ENCODE measurements around the gene TMUB1. TPM values are rescaled to one million over a fixed set of nuclear protein-coding genes. Genes with fewer than 3 reads are reported as not detected.
A peak's percentile ranks its signal among the peaks of the same experiment; 100 is the strongest.

TMUB1 gene
- total and polyA plus RNA-seq, 12 donors, result 18.5 to 88.2 (median 26.1) TPM

DNA sequence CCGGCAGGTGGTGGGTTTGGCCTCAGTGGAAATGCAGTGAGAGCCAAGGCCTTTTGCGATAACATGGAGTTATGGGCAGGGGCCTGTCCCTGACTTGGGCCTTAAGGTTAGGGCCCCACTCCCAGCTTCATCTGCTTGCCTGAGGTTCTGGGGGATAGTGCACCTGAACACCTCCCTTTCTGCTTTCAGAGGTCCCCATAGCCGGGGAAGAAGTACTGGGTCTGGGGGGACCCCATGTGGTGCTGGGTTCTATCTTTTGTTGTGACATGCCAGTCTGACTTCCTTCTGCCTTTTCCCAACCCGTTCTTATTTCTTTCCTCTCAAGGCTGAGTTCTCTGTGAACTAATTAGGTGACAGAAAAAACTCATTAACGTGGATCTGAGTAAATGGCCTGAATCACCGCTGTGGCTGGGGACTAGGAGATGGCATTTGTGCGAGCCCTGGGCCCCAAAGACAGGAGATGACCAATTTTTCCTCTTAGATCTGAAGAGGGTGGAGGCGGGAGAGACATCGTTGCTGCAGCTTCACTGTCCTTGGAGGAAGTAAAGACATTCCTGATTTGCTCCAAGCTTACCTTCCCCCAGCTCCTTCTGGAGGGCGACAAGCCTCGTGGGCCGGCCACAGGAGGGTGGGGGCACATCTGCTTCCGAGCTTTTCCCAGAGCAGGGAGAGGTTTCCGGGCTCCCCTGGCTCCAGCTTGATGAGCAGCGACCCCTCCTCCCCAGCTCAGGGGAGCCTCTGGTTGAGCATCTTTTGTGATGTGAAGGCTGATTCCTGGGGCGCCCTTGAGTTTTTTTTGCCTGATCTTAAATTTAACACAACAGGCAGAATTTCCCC is 4.9 kb upstream of the TMUB1 start:
- intact Hi-C loops (cut with DNase I), result no loop called here
- no peaks in the 10 kb centered on the region for H3K9me3 ChIP-seq
- H3K4me1 ChIP-seq, result peaks cover 26 to 72% (median 62%) of the 10 kb centered on the region in 9 donors
- peak in 4 of 8 donors; percentile 4 to 28 (median 17) for ATAC-seq
- WGBS, 2 donors, result 43 to 51% methylated on average over 16 of the region's 16 CpGs
- peaks cover 0 to 10% (median 0%) of the 10 kb centered on the region in 9 donors for H3K36me3 ChIP-seq
- TF ChIP-seq, protein P1, sequence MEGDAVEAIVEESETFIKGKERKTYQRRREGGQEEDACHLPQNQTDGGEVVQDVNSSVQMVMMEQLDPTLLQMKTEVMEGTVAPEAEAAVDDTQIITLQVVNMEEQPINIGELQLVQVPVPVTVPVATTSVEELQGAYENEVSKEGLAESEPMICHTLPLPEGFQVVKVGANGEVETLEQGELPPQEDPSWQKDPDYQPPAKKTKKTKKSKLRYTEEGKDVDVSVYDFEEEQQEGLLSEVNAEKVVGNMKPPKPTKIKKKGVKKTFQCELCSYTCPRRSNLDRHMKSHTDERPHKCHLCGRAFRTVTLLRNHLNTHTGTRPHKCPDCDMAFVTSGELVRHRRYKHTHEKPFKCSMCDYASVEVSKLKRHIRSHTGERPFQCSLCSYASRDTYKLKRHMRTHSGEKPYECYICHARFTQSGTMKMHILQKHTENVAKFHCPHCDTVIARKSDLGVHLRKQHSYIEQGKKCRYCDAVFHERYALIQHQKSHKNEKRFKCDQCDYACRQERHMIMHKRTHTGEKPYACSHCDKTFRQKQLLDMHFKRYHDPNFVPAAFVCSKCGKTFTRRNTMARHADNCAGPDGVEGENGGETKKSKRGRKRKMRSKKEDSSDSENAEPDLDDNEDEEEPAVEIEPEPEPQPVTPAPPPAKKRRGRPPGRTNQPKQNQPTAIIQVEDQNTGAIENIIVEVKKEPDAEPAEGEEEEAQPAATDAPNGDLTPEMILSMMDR (IDR thresholded peaks at IDR 0.05), result no peak
- H3K27ac ChIP-seq, result peak overlapping the region; percentile 81 to 94 (median 89)
- peak overlapping the region; percentile 69 to 88 (median 78) for H3K4me3 ChIP-seq
- H3K27me3 ChIP-seq, result no peaks in the 10 kb centered on the region
- DNase-seq, result no peak

DNA sequence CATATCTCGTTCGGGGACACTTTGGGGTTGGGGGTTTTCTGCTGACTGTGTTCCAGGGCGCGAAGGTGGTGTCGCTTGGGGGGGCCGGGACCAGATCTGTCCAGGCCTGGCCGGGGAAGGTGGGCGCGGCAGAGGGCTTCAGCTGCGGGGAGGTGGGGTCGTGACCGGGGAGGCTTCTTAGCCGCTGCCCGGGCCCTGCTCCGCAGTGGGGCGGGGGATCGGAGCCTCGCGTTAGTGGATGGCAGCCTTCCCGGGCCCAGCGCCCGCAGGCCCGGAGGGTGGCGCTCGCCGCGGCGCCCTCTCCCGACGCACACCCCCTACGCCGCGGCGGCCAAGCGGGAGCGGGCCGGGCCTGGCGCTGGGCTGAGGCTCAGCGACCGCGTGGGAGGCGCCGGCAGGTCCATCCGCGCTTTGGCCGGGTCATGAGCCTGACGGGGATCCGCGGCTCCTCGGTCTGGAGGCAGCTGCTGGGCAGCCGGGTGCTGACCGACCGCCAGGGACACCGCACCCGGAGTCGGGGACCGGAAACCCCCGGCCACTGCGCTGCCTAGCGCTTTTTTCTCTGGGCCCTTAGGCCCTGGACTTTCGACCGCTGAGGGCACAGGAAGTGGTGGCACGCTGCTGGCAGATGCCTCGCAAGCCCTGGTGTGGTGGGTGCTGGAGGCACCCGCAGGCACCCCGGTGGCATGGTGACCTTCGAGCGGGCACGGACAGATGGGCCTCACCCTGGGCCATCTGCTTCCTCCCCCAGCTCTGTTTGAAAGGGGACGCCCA is 4.1 kb upstream of the TMUB1 start:
- peaks cover 29 to 72% (median 66%) of the 10 kb centered on the region in 9 donors for H3K4me1 ChIP-seq
- WGBS, 2 donors, result 1 to 2% methylated on average over 70 of the region's 70 CpGs
- ATAC-seq (peak; percentile 36 to 70 (median 46)), DNase-seq (peak; percentile 54 to 73)
- peaks cover 0 to 5% (median 0%) of the 10 kb centered on the region in 9 donors for H3K36me3 ChIP-seq
- H3K4me3 ChIP-seq, result peak overlapping the region; percentile 69 to 88 (median 78)
- TF ChIP-seq, protein P1 (IDR thresholded peaks at IDR 0.05), result peak in 8 of 9 donors; percentile 10 to 64 (median 42)
- no peaks in the 10 kb centered on the region for H3K9me3 ChIP-seq
- intact Hi-C loops (cut with DNase I), result loop anchor here in 2 of 10 donors (2.0 kb wide), 3 partner anchors 23 to 59 kb away; partner anchors contain the start of genes ABCB8 (in 1 of the 2) and SLC4A2 (in 1 of the 2)
- H3K27me3 ChIP-seq, result no peaks in the 10 kb centered on the region
- H3K27ac ChIP-seq, result peak overlapping the region; percentile 81 to 94 (median 89)

DNA sequence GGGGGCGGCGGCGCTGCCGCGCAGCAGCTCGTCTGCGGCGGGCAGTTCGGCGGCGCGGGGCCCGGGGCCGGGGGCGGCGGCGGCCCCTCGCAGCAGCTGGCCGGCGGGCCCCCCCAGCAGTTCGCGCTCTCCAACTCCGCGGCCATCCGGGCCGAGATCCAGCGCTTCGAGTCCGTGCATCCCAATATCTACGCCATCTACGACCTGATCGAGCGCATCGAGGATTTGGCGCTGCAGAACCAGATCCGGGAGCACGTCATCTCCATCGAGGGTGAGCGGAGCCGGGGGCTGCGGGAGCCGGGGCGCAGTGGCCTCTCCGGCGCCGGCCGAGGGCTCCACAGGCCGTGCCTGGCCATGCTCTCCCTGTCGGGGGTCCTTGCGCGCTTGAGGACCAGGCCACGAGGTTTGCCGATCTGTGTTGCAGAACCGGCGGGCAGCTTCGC is 3.5 kb upstream of the TMUB1 start:
- TF ChIP-seq, protein P1 (IDR thresholded peaks at IDR 0.05), result no peak
- H3K27ac ChIP-seq, result peak overlapping the region; percentile 81 to 94 (median 89)
- no peaks in the 10 kb centered on the region for H3K27me3 ChIP-seq
- H3K36me3 ChIP-seq, result peaks cover 0 to under 1% (median 0%) of the 10 kb centered on the region in 9 donors
- 0 to 1% methylated on average over 37 to 42 of the region's 56 CpGs for WGBS, 2 donors
- DNase-seq (no peak), ATAC-seq (no peak)
- no peaks in the 10 kb centered on the region for H3K9me3 ChIP-seq
- intact Hi-C loops (cut with DNase I), result loop anchor here in 2 of 10 donors (2.0 kb wide), 3 partner anchors 24 to 58 kb away; partner anchors contain the start of genes ABCB8 (in 1 of the 2) and SLC4A2 (in 1 of the 2)
- peaks cover 33 to 72% (median 69%) of the 10 kb centered on the region in 9 donors for H3K4me1 ChIP-seq
- peak overlapping the region; percentile 69 to 88 (median 78) for H3K4me3 ChIP-seq
